Vagina (tissue), 2 donors: Measurements from ENCODE around the gene ADGRG7. TPM values are rescaled to one million over a fixed set of nuclear protein-coding genes. Genes with fewer than 3 reads are reported as not detected.

ENCODE experiments used
- DNase-seq, 2 donors: peaks; one replicate each; pipeline ENCODE4 v3.0.0-alpha.2; 2017; ENCODE audit errors: extremely low spot score in 2 of 2
- H3K27ac ChIP-seq: fragments of 200-600 bp; sonication (generic); one replicate; pipeline ENCODE4 v1.5.1; 2019
- H3K27me3 ChIP-seq: fragments of 200-600 bp; sonication (generic); one replicate; pipeline ENCODE4 v1.5.1; 2019
- H3K36me3 ChIP-seq, 2 donors: fragments of 200-600 bp; sonication (generic); one replicate each; pipeline ENCODE4 v1.5.1; 2017 to 2019
- H3K4me1 ChIP-seq: fragments of 200-600 bp; sonication (generic); one replicate; pipeline ENCODE4 v1.5.1; 2019
- H3K4me3 ChIP-seq, 2 donors: fragments of 200-600 bp; sonication (generic); 1 replicate in 1 of 2; 2 replicates in 1 of 2; pipeline ENCODE4 v1.5.1; 2016 to 2019
- H3K9me3 ChIP-seq: fragments of 200-600 bp; sonication (generic); one replicate; pipeline ENCODE4 v1.5.1; 2019
- POLR2A ChIP-seq, 2 donors: fragments of 450-650 bp; IDR thresholded peaks; one replicate each; pipeline ENCODE4 v1.6.1; 2017; ENCODE audit warnings: antibody characterized with exemption in 2 of 2, mild to moderate bottlenecking in 2 of 2, moderate library complexity in 2 of 2
- POLR2AphosphoS5 ChIP-seq, 2 donors: sonication (generic); formaldehyde crosslinking; IDR thresholded peaks; one replicate each; pipeline ENCODE4 v1.9.0; 2017; ENCODE audit warnings: antibody characterized with exemption in 2 of 2, mild to moderate bottlenecking in 2 of 2, low read depth in 1 of 2; ENCODE audit not compliant: insufficient read depth in 1 of 2
- intact Hi-C: fragments of 100-400 bp; cut with DNase I; formaldehyde crosslinking; loops from one replicate; pipeline ENCODE4 v1.15.1; 2023
- total RNA-seq: library from RNA; depleted of rRNA; stranded (reverse); fragments of >200 nt; gene quantifications from one replicate; pipeline ENCODE4 v1.2.3, GENCODE V29; 2016
- TF ChIP-seq, protein P1 (sequence below), 3 experiments: fragments of 450-650 bp in 2 of 3; fragments of 200-600 bp in 1 of 3; sonication (generic) in 1 of 3; IDR thresholded peaks; one replicate each; pipeline ENCODE4 v1.5.1; 2017 to 2019; ENCODE audit warnings: antibody characterized with exemption in 3 of 3, mild to moderate bottlenecking in 2 of 3, moderate library complexity in 2 of 3

ADGRG7 gene
- total RNA-seq, 1 donor from 2014 or later, result not detected

DNA sequence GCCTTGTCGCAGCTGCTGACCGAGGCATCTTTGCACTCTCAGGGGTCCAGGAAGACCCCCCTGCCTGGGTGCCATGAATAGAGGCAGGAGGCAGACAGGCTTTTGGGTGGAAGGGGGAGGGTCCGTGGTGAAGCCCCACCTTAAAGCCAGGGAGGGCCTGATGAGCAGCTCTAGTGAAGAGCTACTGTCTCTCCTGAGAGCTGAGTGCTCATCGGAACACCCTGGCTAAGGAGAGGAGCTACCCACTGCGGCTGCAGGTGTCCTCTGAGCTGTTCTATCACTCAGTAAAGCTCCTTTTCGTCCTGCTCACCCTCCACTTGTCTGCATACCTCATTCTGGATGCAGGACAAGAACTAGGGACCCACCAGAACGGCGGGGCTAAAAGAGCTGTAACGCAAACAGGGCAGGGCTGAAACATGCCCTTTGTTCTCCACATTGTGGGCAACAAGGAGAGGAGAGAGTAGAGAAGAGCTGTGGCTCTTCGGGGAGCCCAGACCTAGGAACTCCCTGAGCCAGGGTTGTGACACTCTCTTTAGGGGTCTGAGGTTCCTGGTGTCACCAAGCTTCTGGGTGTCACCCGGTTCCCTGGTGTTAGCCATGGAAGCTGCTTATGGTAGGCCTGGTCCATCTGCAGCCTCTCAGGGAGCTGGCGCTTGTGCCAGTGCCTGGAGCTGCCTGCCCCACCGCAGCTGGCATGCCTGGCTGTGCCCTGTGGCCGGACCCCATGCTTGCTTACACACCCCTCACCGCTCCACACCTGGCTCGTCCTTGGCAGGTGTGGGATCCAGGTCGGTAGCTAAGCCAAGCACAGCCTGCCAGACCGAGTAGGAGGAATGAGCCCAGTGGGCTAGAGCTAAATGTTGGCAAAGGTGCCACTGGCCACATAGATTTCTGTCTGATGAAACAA, 73.7 kb downstream of the ADGRG7 start:
- DNase-seq, result no peak
- TF ChIP-seq POLR2A (IDR thresholded peaks at IDR 0.05), result no peak
- TF ChIP-seq, protein P1, sequence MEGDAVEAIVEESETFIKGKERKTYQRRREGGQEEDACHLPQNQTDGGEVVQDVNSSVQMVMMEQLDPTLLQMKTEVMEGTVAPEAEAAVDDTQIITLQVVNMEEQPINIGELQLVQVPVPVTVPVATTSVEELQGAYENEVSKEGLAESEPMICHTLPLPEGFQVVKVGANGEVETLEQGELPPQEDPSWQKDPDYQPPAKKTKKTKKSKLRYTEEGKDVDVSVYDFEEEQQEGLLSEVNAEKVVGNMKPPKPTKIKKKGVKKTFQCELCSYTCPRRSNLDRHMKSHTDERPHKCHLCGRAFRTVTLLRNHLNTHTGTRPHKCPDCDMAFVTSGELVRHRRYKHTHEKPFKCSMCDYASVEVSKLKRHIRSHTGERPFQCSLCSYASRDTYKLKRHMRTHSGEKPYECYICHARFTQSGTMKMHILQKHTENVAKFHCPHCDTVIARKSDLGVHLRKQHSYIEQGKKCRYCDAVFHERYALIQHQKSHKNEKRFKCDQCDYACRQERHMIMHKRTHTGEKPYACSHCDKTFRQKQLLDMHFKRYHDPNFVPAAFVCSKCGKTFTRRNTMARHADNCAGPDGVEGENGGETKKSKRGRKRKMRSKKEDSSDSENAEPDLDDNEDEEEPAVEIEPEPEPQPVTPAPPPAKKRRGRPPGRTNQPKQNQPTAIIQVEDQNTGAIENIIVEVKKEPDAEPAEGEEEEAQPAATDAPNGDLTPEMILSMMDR (IDR thresholded peaks at IDR 0.05), result no peak
- no peak for TF ChIP-seq POLR2AphosphoS5 (IDR thresholded peaks at IDR 0.05; ENCODE audit: insufficient read depth in 1 of 2, low read depth in 1 of 2)
- no peak overlapping the region for H3K4me3 ChIP-seq
- H3K9me3 ChIP-seq, result no peaks in the 10 kb centered on the region
- H3K27me3 ChIP-seq, result no peaks in the 10 kb centered on the region
- H3K36me3 ChIP-seq, result no peaks in the 10 kb centered on the region
- no peak overlapping the region for H3K27ac ChIP-seq
- intact Hi-C loops, result no loop called here
- no peaks in the 10 kb centered on the region for H3K4me1 ChIP-seq

GRCh38 chr3:100693225-100693624, 83.8 kb downstream of the ADGRG7 start:
- DNase-seq, result no peak
- H3K4me3 ChIP-seq, result no peak overlapping the region
- no peaks in the 10 kb centered on the region for H3K9me3 ChIP-seq
- no peak overlapping the region for H3K27ac ChIP-seq
- no peaks in the 10 kb centered on the region for H3K4me1 ChIP-seq
- no peaks in the 10 kb centered on the region for H3K36me3 ChIP-seq
- H3K27me3 ChIP-seq, result no peaks in the 10 kb centered on the region
- intact Hi-C loops, result no loop called here
- no peak for TF ChIP-seq POLR2A (IDR thresholded peaks at IDR 0.05)
- TF ChIP-seq, protein P1 (IDR thresholded peaks at IDR 0.05), result no peak
- no peak for TF ChIP-seq POLR2AphosphoS5 (IDR thresholded peaks at IDR 0.05; ENCODE audit: insufficient read depth in 1 of 2, low read depth in 1 of 2)

DNA sequence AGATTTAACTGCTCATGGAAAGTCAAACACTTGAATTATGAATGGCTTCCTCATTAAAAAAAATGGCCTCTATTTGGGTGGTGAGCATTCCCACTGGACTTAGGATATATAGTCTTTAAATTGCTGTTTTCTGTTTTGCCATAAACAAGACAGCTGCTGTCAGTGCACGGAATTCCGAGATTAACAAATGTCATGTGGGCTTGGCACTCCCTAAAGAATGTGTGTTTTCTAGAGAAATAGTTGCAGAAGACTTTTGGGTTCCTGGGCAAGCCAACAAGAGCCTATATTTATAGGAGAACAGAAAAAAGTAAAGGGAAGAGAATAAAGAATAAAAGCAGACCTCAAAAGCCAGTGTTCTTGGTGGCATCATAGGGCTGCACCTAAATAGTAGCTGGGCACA, 86.3 kb downstream of the ADGRG7 start:
- intact Hi-C loops, result no loop called here
- no peaks in the 10 kb centered on the region for H3K4me1 ChIP-seq
- no peak for DNase-seq
- no peaks in the 10 kb centered on the region for H3K36me3 ChIP-seq
- no peaks in the 10 kb centered on the region for H3K9me3 ChIP-seq
- no peaks in the 10 kb centered on the region for H3K27me3 ChIP-seq
- TF ChIP-seq, protein P1 (IDR thresholded peaks at IDR 0.05), result no peak
- no peak for TF ChIP-seq POLR2A (IDR thresholded peaks at IDR 0.05)
- no peak for TF ChIP-seq POLR2AphosphoS5 (IDR thresholded peaks at IDR 0.05; ENCODE audit: insufficient read depth in 1 of 2, low read depth in 1 of 2)
- H3K4me3 ChIP-seq, result no peak overlapping the region
- H3K27ac ChIP-seq, result no peak overlapping the region

DNA sequence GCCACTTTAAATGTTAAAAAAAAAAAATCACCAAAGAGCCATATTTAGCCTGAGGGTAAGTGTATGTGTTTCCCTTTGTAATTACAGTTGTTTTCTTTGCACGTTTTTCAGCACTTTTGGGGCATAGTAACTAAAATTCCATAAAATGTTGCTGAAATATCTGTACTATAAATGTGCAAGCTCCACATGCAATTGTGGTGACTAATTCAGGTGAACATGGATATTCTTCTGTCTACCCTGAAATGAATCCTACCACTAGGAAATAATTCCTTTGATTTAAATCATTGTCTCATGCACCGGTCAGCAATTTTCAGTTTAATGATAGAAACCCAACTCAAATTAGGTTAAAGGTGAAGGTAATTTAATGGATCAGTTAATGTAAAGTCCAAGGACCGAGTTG, 86.8 kb downstream of the ADGRG7 start:
- Histone ChIP-seq H3K9me3 (no peaks in the 10 kb centered on the region), H3K27me3 (no peaks in the 10 kb centered on the region), H3K36me3 (no peaks in the 10 kb centered on the region), H3K4me3 (no peak overlapping the region), H3K27ac (no peak overlapping the region), H3K4me1 (no peaks in the 10 kb centered on the region)
- TF ChIP-seq POLR2A (IDR thresholded peaks at IDR 0.05) (no peak), POLR2AphosphoS5 (IDR thresholded peaks at IDR 0.05; ENCODE audit: insufficient read depth in 1 of 2, low read depth in 1 of 2) (no peak)
- TF ChIP-seq, protein P1 (IDR thresholded peaks at IDR 0.05), result no peak
- intact Hi-C loops, result no loop called here
- no peak for DNase-seq

DNA sequence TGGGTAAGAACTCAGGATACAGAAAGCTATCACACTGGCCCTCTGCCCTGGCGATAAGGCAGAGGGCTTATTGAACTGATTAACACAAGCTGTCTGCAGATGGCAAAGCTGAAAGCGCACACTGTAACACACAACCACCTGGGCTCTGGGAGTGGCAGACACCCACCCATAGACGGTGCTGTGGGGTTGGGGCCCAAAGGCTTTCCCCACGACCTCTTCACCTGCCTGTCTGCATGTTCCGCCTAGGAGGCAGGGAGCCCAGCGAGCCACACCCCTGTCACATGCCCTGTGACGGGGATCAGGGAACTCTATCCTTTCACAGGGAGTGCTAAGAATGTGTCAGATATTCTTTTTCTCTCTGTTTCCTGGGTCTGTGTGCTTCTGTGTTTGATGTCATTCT, 87.8 kb downstream of the ADGRG7 start:
- Histone ChIP-seq H3K27me3 (no peaks in the 10 kb centered on the region), H3K4me3 (no peak overlapping the region), H3K4me1 (no peaks in the 10 kb centered on the region), H3K9me3 (no peaks in the 10 kb centered on the region), H3K27ac (no peak overlapping the region), H3K36me3 (no peaks in the 10 kb centered on the region)
- no peak for DNase-seq
- TF ChIP-seq, protein P1 (IDR thresholded peaks at IDR 0.05), result no peak
- no peak for TF ChIP-seq POLR2A (IDR thresholded peaks at IDR 0.05)
- TF ChIP-seq POLR2AphosphoS5 (IDR thresholded peaks at IDR 0.05; ENCODE audit: insufficient read depth in 1 of 2, low read depth in 1 of 2), result no peak
- intact Hi-C loops, result no loop called here
